Gastroesophageal sphincter (tissue), 4 donors: ENCODE measurements around the gene TMEM63A. TPM values are rescaled to one million over a fixed set of nuclear protein-coding genes. Genes with fewer than 3 reads are reported as not detected.

Experiments used
- ATAC-seq: fragments of 150-250 bp; one replicate; pipeline ENCODE4 v1.9.1; 2016; ENCODE audit warnings: mild to moderate bottlenecking, moderate library complexity
- H3K27ac ChIP-seq, 4 donors: fragments of 200-600 bp; sonication (generic) in 3 of 4; 1 replicate in 3 of 4; 2 replicates in 1 of 4; pipeline ENCODE4 v1.5.1; 2016 to 2019
- H3K27me3 ChIP-seq: fragments of 200-600 bp; sonication (generic); one replicate; pipeline ENCODE4 v1.5.1; 2019
- H3K36me3 ChIP-seq, 2 donors: fragments of 200-600 bp; sonication (generic); one replicate each; pipeline ENCODE4 v1.5.1; 2019; ENCODE audit warnings: control low read depth in 1 of 2
- H3K4me1 ChIP-seq, 3 donors: fragments of 200-600 bp; sonication (generic); 1 replicate in 2 of 3; 2 replicates in 1 of 3; pipeline ENCODE4 v1.5.1; 2016 to 2019; ENCODE audit warnings: control low read depth in 2 of 3
- H3K4me3 ChIP-seq, 2 donors: fragments of 200-600 bp; sonication (generic); one replicate each; pipeline ENCODE4 v1.5.1; 2019; ENCODE audit warnings: mild to moderate bottlenecking in 1 of 2, moderate library complexity in 1 of 2
- H3K9me3 ChIP-seq, 3 donors: fragments of 200-600 bp; sonication (generic); one replicate each; pipeline ENCODE4 v1.5.1; 2017 to 2019; ENCODE audit warnings: control low read depth in 2 of 3
- CTCF ChIP-seq, 4 experiments: fragments of 200-600 bp in 2 of 4; fragments of 450-650 bp in 2 of 4; sonication (generic) in 1 of 4; IDR thresholded peaks; one replicate each; pipeline ENCODE4 v1.5.1; 2017 to 2019; ENCODE audit warnings: antibody characterized with exemption in 4 of 4, mild to moderate bottlenecking in 2 of 4, moderate library complexity in 2 of 4
- EP300 ChIP-seq: sonication (generic); formaldehyde crosslinking; IDR thresholded peaks from one replicate; pipeline ENCODE4 v1.6.1; 2017; ENCODE audit warnings: antibody characterized with exemption, mild to moderate bottlenecking
- POLR2A ChIP-seq, 2 donors: fragments of 450-650 bp; IDR thresholded peaks; one replicate each; pipeline ENCODE4 v1.6.1; 2017; ENCODE audit warnings: antibody characterized with exemption in 2 of 2, mild to moderate bottlenecking in 2 of 2, moderate library complexity in 1 of 2
- POLR2AphosphoS5 ChIP-seq: sonication (generic); formaldehyde crosslinking; IDR thresholded peaks from one replicate; pipeline ENCODE4 v1.6.1; 2017; ENCODE audit warnings: antibody characterized with exemption
- WGBS, 2 donors: methylation state at CpG; one replicate each; pipeline ENCODE4 v1.1.5; 2018; ENCODE audit warnings: low coverage in 1 of 2; 5-methylcytosine and 5-hydroxymethylcytosine counted together
- total RNA-seq, 4 donors: library from RNA; depleted of rRNA; stranded (reverse); fragments of >200 nt; gene quantifications; one replicate each; pipeline ENCODE4 v1.1.0, GENCODE V29; 2016

Gene TMEM63A
- total RNA-seq, 4 donors from 2014 or later, result 10.9 to 55.9 (median 23.8) TPM

GRCh38 chr1:225861834-225862580 lies 20.2 kb downstream of the TMEM63A start:
- no peak for ATAC-seq
- H3K4me1 ChIP-seq, result peaks cover 0 to 30% (median 0%) of the 10 kb centered on the region in 3 donors
- H3K4me3 ChIP-seq, result no peak overlapping the region
- H3K36me3 ChIP-seq, result peaks cover 0 to 98% of the 10 kb centered on the region in 2 donors
- H3K9me3 ChIP-seq, result no peaks in the 10 kb centered on the region
- H3K27ac ChIP-seq, result peak overlapping the region in 1 of 4 donors; percentile 71
- no peaks in the 10 kb centered on the region for H3K27me3 ChIP-seq
- TF ChIP-seq POLR2AphosphoS5 (no peak), CTCF (IDR thresholded peaks at IDR 0.05) (no peak), POLR2A (IDR thresholded peaks at IDR 0.05) (no peak), EP300 (no peak)
- 100% methylated on average over 1 to 2 of the region's 13 CpGs for WGBS, 2 donors

GRCh38 chr1:225860876-225861441 lies 21.2 kb downstream of the TMEM63A start:
- Histone ChIP-seq H3K27ac (no peak overlapping the region), H3K27me3 (no peaks in the 10 kb centered on the region), H3K4me1 (peaks cover 0 to 22% (median 0%) of the 10 kb centered on the region in 3 donors), H3K9me3 (no peaks in the 10 kb centered on the region), H3K36me3 (peaks cover 0 to 98% of the 10 kb centered on the region in 2 donors), H3K4me3 (no peak overlapping the region)
- ATAC-seq, result no peak
- WGBS, 2 donors, result 83 to 89% methylated on average over 1 to 4 of the region's 7 CpGs
- TF ChIP-seq EP300 (no peak), CTCF (IDR thresholded peaks at IDR 0.05) (no peak), POLR2AphosphoS5 (no peak), POLR2A (IDR thresholded peaks at IDR 0.05) (no peak)

GRCh38 chr1:225860107-225860506 lies 22.1 kb downstream of the TMEM63A start:
- no peak for ATAC-seq
- no peak for TF ChIP-seq POLR2A (IDR thresholded peaks at IDR 0.05)
- no peak for TF ChIP-seq CTCF (IDR thresholded peaks at IDR 0.05)
- Histone ChIP-seq H3K27ac (no peak overlapping the region), H3K36me3 (peaks cover 0 to 98% of the 10 kb centered on the region in 2 donors), H3K27me3 (no peaks in the 10 kb centered on the region), H3K4me1 (peaks cover 0 to 18% (median 0%) of the 10 kb centered on the region in 3 donors), H3K9me3 (no peaks in the 10 kb centered on the region), H3K4me3 (no peak overlapping the region)
- 83 to 86% methylated on average over 1 to 4 of the region's 5 CpGs for WGBS, 2 donors

- Histone ChIP-seq H3K36me3 (peaks cover 0 to 98% of the 10 kb centered on the region in 2 donors), H3K27ac (no peak overlapping the region), H3K4me3 (no peak overlapping the region), H3K9me3 (no peaks in the 10 kb centered on the region), H3K27me3 (no peaks in the 10 kb centered on the region), H3K4me1 (peaks cover 0 to 14% (median 0%) of the 10 kb centered on the region in 3 donors)
- 89 to 93% methylated on average over 3 of the region's 5 CpGs for WGBS, 2 donors
- TF ChIP-seq POLR2AphosphoS5 (no peak), CTCF (IDR thresholded peaks at IDR 0.05) (no peak), EP300 (no peak), POLR2A (IDR thresholded peaks at IDR 0.05) (no peak)
- ATAC-seq, result no peak
Observed at GRCh38 chr1:225859151-225859550, 23.0 kb downstream of the TMEM63A start.

GRCh38 chr1:225857256-225857655 lies 24.9 kb downstream of the TMEM63A start:
- ATAC-seq, result no peak
- TF ChIP-seq POLR2A (IDR thresholded peaks at IDR 0.05) (no peak), CTCF (IDR thresholded peaks at IDR 0.05) (no peak), POLR2AphosphoS5 (no peak), EP300 (no peak)
- H3K36me3 ChIP-seq, result peaks cover 0 to 100% of the 10 kb centered on the region in 2 donors

More at GRCh38 chr1:225857256-225857655, 24.9 kb downstream of the TMEM63A start:
- 69 to 77% methylated on average over 2 of the region's 7 CpGs for WGBS, 2 donors
- no peak overlapping the region for H3K27ac ChIP-seq
- H3K4me3 ChIP-seq, result no peak overlapping the region
- no peaks in the 10 kb centered on the region for H3K9me3 ChIP-seq
- no peaks in the 10 kb centered on the region for H3K4me1 ChIP-seq
- H3K27me3 ChIP-seq, result no peaks in the 10 kb centered on the region
